Vagina (tissue), 2 donors: ENCODE data around the gene TERT. TPM values are rescaled to one million over a fixed set of nuclear protein-coding genes. Genes with fewer than 3 reads are reported as not detected.

ENCODE experiments used
- DNase-seq, 2 donors: peaks; one replicate each; pipeline ENCODE4 v3.0.0-alpha.2; 2017; ENCODE audit errors: extremely low spot score in 2 of 2
- H3K27ac ChIP-seq: fragments of 200-600 bp; sonication (generic); one replicate; pipeline ENCODE4 v1.5.1; 2019
- H3K27me3 ChIP-seq: fragments of 200-600 bp; sonication (generic); one replicate; pipeline ENCODE4 v1.5.1; 2019
- H3K36me3 ChIP-seq, 2 donors: fragments of 200-600 bp; sonication (generic); one replicate each; pipeline ENCODE4 v1.5.1; 2017 to 2019
- H3K4me1 ChIP-seq: fragments of 200-600 bp; sonication (generic); one replicate; pipeline ENCODE4 v1.5.1; 2019
- H3K4me3 ChIP-seq, 2 donors: fragments of 200-600 bp; sonication (generic); 1 replicate in 1 of 2; 2 replicates in 1 of 2; pipeline ENCODE4 v1.5.1; 2016 to 2019
- H3K9me3 ChIP-seq: fragments of 200-600 bp; sonication (generic); one replicate; pipeline ENCODE4 v1.5.1; 2019
- CTCF ChIP-seq, 3 experiments: fragments of 450-650 bp in 2 of 3; fragments of 200-600 bp in 1 of 3; sonication (generic) in 1 of 3; IDR thresholded peaks; one replicate each; pipeline ENCODE4 v1.5.1; 2017 to 2019; ENCODE audit warnings: antibody characterized with exemption in 3 of 3, mild to moderate bottlenecking in 2 of 3, moderate library complexity in 2 of 3
- POLR2A ChIP-seq, 2 donors: fragments of 450-650 bp; IDR thresholded peaks; one replicate each; pipeline ENCODE4 v1.6.1; 2017; ENCODE audit warnings: antibody characterized with exemption in 2 of 2, mild to moderate bottlenecking in 2 of 2, moderate library complexity in 2 of 2
- POLR2AphosphoS5 ChIP-seq, 2 donors: sonication (generic); formaldehyde crosslinking; IDR thresholded peaks; one replicate each; pipeline ENCODE4 v1.9.0; 2017; ENCODE audit warnings: antibody characterized with exemption in 2 of 2, mild to moderate bottlenecking in 2 of 2, low read depth in 1 of 2; ENCODE audit not compliant: insufficient read depth in 1 of 2
- intact Hi-C: fragments of 100-400 bp; cut with DNase I; formaldehyde crosslinking; loops from one replicate; pipeline ENCODE4 v1.15.1; 2023
- total RNA-seq: library from RNA; depleted of rRNA; stranded (reverse); fragments of >200 nt; gene quantifications from one replicate; pipeline ENCODE4 v1.2.3, GENCODE V29; 2016

The TERT gene
- total RNA-seq, 1 donor from 2014 or later: not detected

GRCh38 chr5:1216211-1216917 lies 78.5 kb downstream of the TERT start:
- no peak overlapping the region for H3K27ac ChIP-seq
- H3K4me1 ChIP-seq: no peaks in the 10 kb centered on the region
- H3K9me3 ChIP-seq: no peaks in the 10 kb centered on the region
- intact Hi-C loops: no loop called here
- no peak for DNase-seq
- TF ChIP-seq CTCF (IDR thresholded peaks at IDR 0.05) (no peak), POLR2A (IDR thresholded peaks at IDR 0.05) (no peak), POLR2AphosphoS5 (IDR thresholded peaks at IDR 0.05; ENCODE audit: insufficient read depth in 1 of 2, low read depth in 1 of 2) (no peak)
- H3K36me3 ChIP-seq: no peaks in the 10 kb centered on the region
- no peaks in the 10 kb centered on the region for H3K27me3 ChIP-seq
- no peak overlapping the region for H3K4me3 ChIP-seq

- Histone ChIP-seq H3K9me3 (no peaks in the 10 kb centered on the region), H3K27ac (no peak overlapping the region), H3K36me3 (no peaks in the 10 kb centered on the region), H3K4me3 (no peak overlapping the region), H3K27me3 (no peaks in the 10 kb centered on the region), H3K4me1 (no peaks in the 10 kb centered on the region)
- intact Hi-C loops: no loop called here
- TF ChIP-seq POLR2A (IDR thresholded peaks at IDR 0.05) (no peak), CTCF (IDR thresholded peaks at IDR 0.05) (no peak), POLR2AphosphoS5 (IDR thresholded peaks at IDR 0.05; ENCODE audit: insufficient read depth in 1 of 2, low read depth in 1 of 2) (no peak)
- no peak for DNase-seq
Observed at GRCh38 chr5:1215320-1216096, 79.4 kb downstream of the TERT start.

- intact Hi-C loops: no loop called here
- Histone ChIP-seq H3K27ac (no peak overlapping the region), H3K4me3 (no peak overlapping the region), H3K27me3 (no peaks in the 10 kb centered on the region), H3K9me3 (no peaks in the 10 kb centered on the region), H3K4me1 (no peaks in the 10 kb centered on the region), H3K36me3 (no peaks in the 10 kb centered on the region)
- TF ChIP-seq POLR2A (IDR thresholded peaks at IDR 0.05) (no peak), POLR2AphosphoS5 (IDR thresholded peaks at IDR 0.05; ENCODE audit: insufficient read depth in 1 of 2, low read depth in 1 of 2) (no peak), CTCF (IDR thresholded peaks at IDR 0.05) (no peak)
- no peak for DNase-seq
Observed at GRCh38 chr5:1214936-1215220, 80.0 kb downstream of the TERT start.

GRCh38 chr5:1214163-1214935 lies 80.5 kb downstream of the TERT start:
- DNase-seq: no peak
- H3K36me3 ChIP-seq: no peaks in the 10 kb centered on the region
- no peak overlapping the region for H3K27ac ChIP-seq
- intact Hi-C loops: no loop called here
- no peaks in the 10 kb centered on the region for H3K9me3 ChIP-seq
- no peaks in the 10 kb centered on the region for H3K4me1 ChIP-seq
- TF ChIP-seq CTCF (IDR thresholded peaks at IDR 0.05) (no peak), POLR2AphosphoS5 (IDR thresholded peaks at IDR 0.05; ENCODE audit: insufficient read depth in 1 of 2, low read depth in 1 of 2) (no peak), POLR2A (IDR thresholded peaks at IDR 0.05) (no peak)
- no peak overlapping the region for H3K4me3 ChIP-seq
- no peaks in the 10 kb centered on the region for H3K27me3 ChIP-seq
